MCF 10A (cell line): ENCODE measurements around the gene ISG20L2. TPM values are rescaled to one million over a fixed set of nuclear protein-coding genes. Genes with fewer than 3 reads are reported as not detected.

Experiments used
- BruUV-seq: library from RNA; stranded (reverse); fragments of 400-500 nt; replicated peaks from 2 replicates; lab custom pipeline; 2021; lab: Mats Ljungman, UMichigan
- CTCF ChIA-PET: fragments of 300-600 bp; sonication (Branson Sonifier 250); formaldehyde crosslinking; extraction: SDS; loops from one replicate; lab custom pipeline; 2021; ENCODE audit warnings: antibody characterized with exemption, inconsistent platforms; lab: Yijun Ruan, JAX
- POLR2A ChIA-PET: fragments of 300-600, 350-650 bp; sonication (Branson Sonifier 250); formaldehyde crosslinking; extraction: SDS; loops from one replicate; lab custom pipeline; 2020; ENCODE audit warnings: antibody characterized with exemption, inconsistent platforms; lab: Yijun Ruan, JAX
- DNase-seq: peaks from one replicate; pipeline ENCODE4 v3.0.0-alpha.2; 2018; ENCODE audit not compliant: unreplicated experiment
- H3K27ac Mint-ChIP-seq: one replicate; pipeline ENCODE4 v1.8.0; 2022; ENCODE audit warnings: mild to moderate bottlenecking, low read depth, mixed read lengths; ENCODE audit not compliant: unreplicated experiment
- H3K27me3 Mint-ChIP-seq: one replicate; pipeline ENCODE4 v1.8.0; 2022; ENCODE audit warnings: mixed read lengths; ENCODE audit not compliant: insufficient read depth, unreplicated experiment
- H3K36me3 Mint-ChIP-seq: one replicate; pipeline ENCODE4 v1.8.0; 2022; ENCODE audit warnings: mild to moderate bottlenecking, moderate library complexity, mixed read lengths; ENCODE audit not compliant: insufficient read depth, unreplicated experiment
- H3K4me1 Mint-ChIP-seq: one replicate; pipeline ENCODE4 v1.8.0; 2022; ENCODE audit warnings: mixed read lengths; ENCODE audit not compliant: insufficient read depth, unreplicated experiment
- H3K4me3 Mint-ChIP-seq: one replicate; pipeline ENCODE4 v1.8.0; 2022; ENCODE audit warnings: mild to moderate bottlenecking, moderate library complexity, mixed read lengths; ENCODE audit not compliant: unreplicated experiment
- H3K9me3 Mint-ChIP-seq: one replicate; pipeline ENCODE4 v1.8.0; 2022; ENCODE audit warnings: mixed read lengths; ENCODE audit not compliant: unreplicated experiment
- CTCF ChIP-seq: fragments of 200-600 bp; IDR thresholded peaks from one replicate; pipeline ENCODE4 v1.8.0; 2022; ENCODE audit warnings: antibody characterized with exemption, mild to moderate bottlenecking; ENCODE audit not compliant: unreplicated experiment
- intact Hi-C: fragments of 100-400 bp; cut with micrococcal nuclease; formaldehyde crosslinking; loops from 2 replicates; pipeline ENCODE4 v1.14.1; 2022
- total RNA-seq: library from RNA; stranded (reverse); gene quantifications from 2 replicates; pipeline ENCODE4 v1.2.3, GENCODE V29; 2022

The ISG20L2 gene
- total RNA-seq, 1 experiment from 2014 or later, result 57.5 TPM

GRCh38 chr1:156709757-156710489 lies 18.6 kb downstream of the ISG20L2 start:
- peak overlapping the region; percentile 6 for H3K27ac Mint-ChIP-seq
- H3K4me3 Mint-ChIP-seq, result no peak overlapping the region
- no peaks in the 10 kb centered on the region for H3K9me3 Mint-ChIP-seq
- ChIA-PET POLR2A (interaction anchor here (0.7 to 9.9 kb wide), 9 partner anchors 11 to 187 kb away, joined by 3 to 71 read pairs (median 4); partner anchors contain the start of genes ISG20L2, METTL25B, MRPL24 and PRCC), CTCF (interaction anchor here (0.6 to 47.2 kb wide), 9 partner anchors 3 to 181 kb away, joined by 3 to 2415 read pairs (median 10); partner anchors contain the start of genes CRABP2, ISG20L2, METTL25B and NES)
- no peaks in the 10 kb centered on the region for H3K36me3 Mint-ChIP-seq
- intact Hi-C loops, result loop anchor here (1.0 kb wide), 1 partner anchor 16 kb away; no protein-coding TSS in a partner anchor
- H3K4me1 Mint-ChIP-seq, result peaks cover 37% of the 10 kb centered on the region
- TF ChIP-seq CTCF, result no peak
- H3K27me3 Mint-ChIP-seq, result no peaks in the 10 kb centered on the region
- DNase-seq, result peak; percentile 98
- BruUV-seq, result no TSS peak

- H3K27me3 Mint-ChIP-seq, result no peaks in the 10 kb centered on the region
- CTCF ChIA-PET, result interaction anchor here (0.6 to 47.2 kb wide), 8 partner anchors 4 to 108 kb away, joined by 3 to 2415 read pairs (median 4); partner anchors contain the start of genes CRABP2, GPATCH4, ISG20L2 and METTL25B
- no peak overlapping the region for H3K27ac Mint-ChIP-seq
- no peaks in the 10 kb centered on the region for H3K9me3 Mint-ChIP-seq
- TF ChIP-seq CTCF, result no peak
- DNase-seq, result no peak
- no peaks in the 10 kb centered on the region for H3K36me3 Mint-ChIP-seq
- POLR2A ChIA-PET, result interaction anchor here (1.2 to 9.9 kb wide), 3 partner anchors 18 to 58 kb away, joined by 3 to 71 read pairs (median 63); partner anchors contain the start of genes ISG20L2, METTL25B and PRCC
- peaks cover 44% of the 10 kb centered on the region for H3K4me1 Mint-ChIP-seq
- BruUV-seq, result no TSS peak
- no peak overlapping the region for H3K4me3 Mint-ChIP-seq
- intact Hi-C loops, result no loop called here
Measured at GRCh38 chr1:156709031-156709430, 19.5 kb downstream of the ISG20L2 start.

- intact Hi-C loops, result no loop called here
- no peak overlapping the region for H3K27ac Mint-ChIP-seq
- H3K4me1 Mint-ChIP-seq, result peaks cover 44% of the 10 kb centered on the region
- DNase-seq, result no peak
- H3K27me3 Mint-ChIP-seq, result no peaks in the 10 kb centered on the region
- no peaks in the 10 kb centered on the region for H3K9me3 Mint-ChIP-seq
- TF ChIP-seq CTCF, result no peak
- ChIA-PET CTCF (interaction anchor here (0.6 to 47.2 kb wide), 9 partner anchors 5 to 176 kb away, joined by 3 to 2415 read pairs (median 4); partner anchors contain the start of genes CRABP2, GPATCH4, ISG20L2 and METTL25B), POLR2A (interaction anchor here (0.6 to 9.9 kb wide), 4 partner anchors 12 to 35 kb away, joined by 3 to 71 read pairs (median 34); partner anchors contain the start of genes ISG20L2 and METTL25B)
- no TSS peak for BruUV-seq
- no peak overlapping the region for H3K4me3 Mint-ChIP-seq
- H3K36me3 Mint-ChIP-seq, result no peaks in the 10 kb centered on the region
Measured at GRCh38 chr1:156708218-156708661, 20.3 kb downstream of the ISG20L2 start.
